ENCODE data around the gene AIF1L. TPM values are rescaled to one million over a fixed set of nuclear protein-coding genes. Genes with fewer than 3 reads are reported as not detected.
A peak's percentile ranks its signal among the peaks of the same experiment; 100 is the strongest.

The AIF1L gene
- total RNA-seq, 1 donor from 2014 or later, result 72.5 TPM

DNA sequence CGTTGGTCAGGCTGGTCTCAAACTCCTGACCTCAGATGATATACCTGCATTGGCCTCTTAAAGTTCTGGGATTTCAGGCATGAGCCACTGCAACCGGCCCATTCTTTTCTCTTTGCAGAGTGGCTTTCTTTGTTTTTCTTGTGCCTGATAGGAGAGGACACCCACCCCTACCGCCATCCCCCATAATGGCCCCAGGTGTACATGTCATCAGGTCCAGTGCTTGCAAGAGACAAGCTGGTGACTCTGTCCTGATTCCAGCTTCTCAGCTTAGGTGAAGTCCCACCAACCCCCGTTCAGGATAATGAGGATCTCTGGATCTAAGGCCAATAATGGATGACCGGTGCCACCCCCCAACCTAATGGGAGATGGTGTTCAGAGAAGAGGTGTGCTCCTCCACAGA lies 2.3 kb upstream of the AIF1L start:
- H3K36me3 Mint-ChIP-seq (ENCODE audit: insufficient read depth), result no peaks in the 10 kb centered on the region
- no peak for DNase-seq (ENCODE audit: low spot score, unreplicated experiment)
- no peaks in the 10 kb centered on the region for H3K9me3 Mint-ChIP-seq (ENCODE audit: low read depth)
- no peak overlapping the region for H3K4me3 Mint-ChIP-seq (ENCODE audit: low read depth)
- no peak overlapping the region for H3K27ac Mint-ChIP-seq
- TF ChIP-seq, protein P1, sequence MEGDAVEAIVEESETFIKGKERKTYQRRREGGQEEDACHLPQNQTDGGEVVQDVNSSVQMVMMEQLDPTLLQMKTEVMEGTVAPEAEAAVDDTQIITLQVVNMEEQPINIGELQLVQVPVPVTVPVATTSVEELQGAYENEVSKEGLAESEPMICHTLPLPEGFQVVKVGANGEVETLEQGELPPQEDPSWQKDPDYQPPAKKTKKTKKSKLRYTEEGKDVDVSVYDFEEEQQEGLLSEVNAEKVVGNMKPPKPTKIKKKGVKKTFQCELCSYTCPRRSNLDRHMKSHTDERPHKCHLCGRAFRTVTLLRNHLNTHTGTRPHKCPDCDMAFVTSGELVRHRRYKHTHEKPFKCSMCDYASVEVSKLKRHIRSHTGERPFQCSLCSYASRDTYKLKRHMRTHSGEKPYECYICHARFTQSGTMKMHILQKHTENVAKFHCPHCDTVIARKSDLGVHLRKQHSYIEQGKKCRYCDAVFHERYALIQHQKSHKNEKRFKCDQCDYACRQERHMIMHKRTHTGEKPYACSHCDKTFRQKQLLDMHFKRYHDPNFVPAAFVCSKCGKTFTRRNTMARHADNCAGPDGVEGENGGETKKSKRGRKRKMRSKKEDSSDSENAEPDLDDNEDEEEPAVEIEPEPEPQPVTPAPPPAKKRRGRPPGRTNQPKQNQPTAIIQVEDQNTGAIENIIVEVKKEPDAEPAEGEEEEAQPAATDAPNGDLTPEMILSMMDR (IDR thresholded peaks at IDR 0.05; ENCODE audit: unreplicated experiment), result no peak
- peaks cover 8% of the 10 kb centered on the region for H3K4me1 Mint-ChIP-seq (ENCODE audit: low read depth)
- H3K27me3 Mint-ChIP-seq, result peaks cover 18% of the 10 kb centered on the region

DNA sequence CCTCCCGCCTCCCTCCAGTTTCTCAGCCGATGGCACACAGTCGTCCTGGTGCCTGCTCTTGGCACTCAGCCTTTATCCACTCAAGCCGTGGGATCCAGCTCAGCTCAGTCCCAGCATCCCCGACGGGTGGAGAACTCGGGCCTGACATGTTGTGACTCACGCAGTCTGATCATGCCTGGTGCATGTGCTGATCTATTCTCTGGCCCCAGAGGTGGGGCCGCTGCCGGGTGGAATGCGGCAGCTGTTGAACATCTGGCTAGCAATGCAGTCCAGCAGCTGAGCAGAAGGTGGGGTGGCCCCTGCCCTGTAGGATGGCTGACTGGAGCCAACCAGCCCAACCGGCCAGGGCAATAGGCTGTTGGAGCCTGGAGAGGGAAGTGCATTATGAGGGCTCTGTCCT lies 1.7 kb upstream of the AIF1L start:
- TF ChIP-seq, protein P1 (IDR thresholded peaks at IDR 0.05; ENCODE audit: unreplicated experiment), result no peak
- Mint-ChIP-seq H3K36me3 (ENCODE audit: insufficient read depth) (no peaks in the 10 kb centered on the region), H3K4me1 (ENCODE audit: low read depth) (peaks cover 8% of the 10 kb centered on the region), H3K4me3 (ENCODE audit: low read depth) (peak overlapping the region; percentile 27), H3K27me3 (peaks cover 18% of the 10 kb centered on the region), H3K27ac (no peak overlapping the region), H3K9me3 (ENCODE audit: low read depth) (no peaks in the 10 kb centered on the region)
- DNase-seq (ENCODE audit: low spot score, unreplicated experiment), result no peak

DNA sequence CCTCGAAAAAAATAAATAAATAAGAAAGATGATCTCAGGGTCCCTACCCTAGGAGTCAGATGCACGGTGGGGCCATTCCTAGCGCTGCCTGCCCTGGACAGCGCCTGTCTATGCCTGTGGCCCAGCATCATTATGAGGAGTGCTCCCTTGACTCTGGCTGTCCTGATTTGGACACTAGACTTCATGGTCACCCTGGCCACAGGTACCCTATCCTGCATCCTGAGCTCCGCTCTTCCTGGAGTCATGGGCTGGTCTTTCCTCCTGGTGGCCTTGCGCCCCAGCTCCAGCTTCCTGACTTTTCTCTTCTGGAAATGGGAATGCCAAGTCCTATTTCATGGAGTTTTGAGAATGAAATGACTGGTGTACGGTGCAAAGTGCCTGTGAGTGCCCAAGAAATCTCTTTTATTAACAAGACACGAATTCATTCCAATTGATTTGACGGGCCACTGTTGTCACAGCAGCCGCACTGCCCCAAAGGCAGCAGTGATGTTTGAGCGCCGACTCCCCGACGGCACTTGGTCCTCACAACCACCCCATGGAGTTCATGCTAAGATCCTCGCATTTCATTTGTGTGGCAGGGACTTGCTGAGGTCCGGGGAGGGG lies 564 bp upstream of the AIF1L start:
- Mint-ChIP-seq H3K36me3 (ENCODE audit: insufficient read depth) (no peaks in the 10 kb centered on the region), H3K4me3 (ENCODE audit: low read depth) (peak overlapping the region; percentile 71), H3K4me1 (ENCODE audit: low read depth) (peaks cover 8% of the 10 kb centered on the region), H3K27ac (peak overlapping the region; percentile 36), H3K9me3 (ENCODE audit: low read depth) (no peaks in the 10 kb centered on the region), H3K27me3 (peaks cover 18% of the 10 kb centered on the region)
- TF ChIP-seq, protein P1 (IDR thresholded peaks at IDR 0.05; ENCODE audit: unreplicated experiment), result no peak
- DNase-seq (ENCODE audit: low spot score, unreplicated experiment), result no peak

DNA sequence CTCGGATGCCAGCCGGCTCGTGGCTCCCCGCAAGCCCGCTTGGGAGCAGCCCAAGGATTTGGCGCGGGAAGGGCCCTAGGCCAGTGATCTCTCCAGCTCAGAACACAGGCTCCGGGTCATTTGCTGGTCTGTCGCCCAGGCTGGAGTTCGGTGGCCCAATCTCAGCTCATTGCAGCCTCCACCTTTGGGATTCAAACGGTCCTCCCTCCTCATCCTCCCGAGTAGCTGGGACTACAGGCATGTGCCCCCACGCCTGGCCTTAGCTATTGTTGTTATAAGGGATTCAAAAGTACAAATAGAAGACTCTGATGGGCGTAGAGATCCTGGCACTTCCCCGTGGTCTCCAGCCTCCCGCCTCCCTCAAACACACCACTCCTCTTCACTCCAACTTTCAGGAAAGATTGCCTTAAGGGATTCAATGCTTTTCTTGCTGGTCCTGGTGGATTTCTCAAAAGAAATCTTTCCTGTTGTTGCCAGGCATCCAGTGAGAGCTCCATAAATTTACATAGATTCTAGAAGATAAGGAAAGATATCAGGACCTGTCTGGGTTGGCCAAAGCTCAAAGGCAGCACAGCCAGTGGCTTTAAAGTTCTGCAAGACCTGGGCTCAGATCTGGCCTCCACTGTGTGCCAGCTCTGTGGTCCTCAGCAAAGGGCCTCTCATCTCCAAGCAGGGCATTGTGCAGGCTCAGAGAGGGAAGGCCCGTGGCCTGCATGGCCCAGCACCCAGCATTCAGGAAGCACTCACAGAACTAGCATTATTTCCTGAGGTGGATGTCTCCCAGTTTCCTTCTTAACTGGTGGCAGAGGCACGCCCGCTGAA lies 1.0 kb downstream of the AIF1L start:
- H3K4me3 Mint-ChIP-seq (ENCODE audit: low read depth), result peak overlapping the region; percentile 80
- TF ChIP-seq, protein P1 (IDR thresholded peaks at IDR 0.05; ENCODE audit: unreplicated experiment), result no peak
- H3K9me3 Mint-ChIP-seq (ENCODE audit: low read depth), result no peaks in the 10 kb centered on the region
- DNase-seq (ENCODE audit: low spot score, unreplicated experiment), result no peak
- peaks cover 18% of the 10 kb centered on the region for H3K27me3 Mint-ChIP-seq
- H3K36me3 Mint-ChIP-seq (ENCODE audit: insufficient read depth), result no peaks in the 10 kb centered on the region
- H3K27ac Mint-ChIP-seq, result peak overlapping the region; percentile 78
- H3K4me1 Mint-ChIP-seq (ENCODE audit: low read depth), result peaks cover 8% of the 10 kb centered on the region

DNA sequence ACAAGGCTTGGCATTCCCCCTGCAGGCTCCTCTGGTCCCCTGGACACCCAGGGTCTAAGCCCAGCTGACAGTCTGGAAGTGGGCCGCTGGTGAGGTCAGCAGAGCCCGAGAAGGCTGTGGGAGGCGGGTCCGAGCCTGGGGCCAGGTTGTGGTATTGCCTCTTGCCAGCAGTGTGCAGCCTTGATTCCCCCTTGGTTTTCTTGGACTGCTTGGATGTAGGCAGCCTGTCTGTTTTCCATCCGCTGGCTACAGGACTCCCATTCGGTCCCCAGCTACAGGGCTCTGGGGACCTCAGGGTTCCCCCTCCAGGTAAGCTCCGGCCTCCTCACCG lies 1.6 kb downstream of the AIF1L start:
- peaks cover 8% of the 10 kb centered on the region for H3K4me1 Mint-ChIP-seq (ENCODE audit: low read depth)

More for the DNA sequence above, 1.6 kb downstream of the AIF1L start:
- Mint-ChIP-seq H3K27ac (no peak overlapping the region), H3K9me3 (ENCODE audit: low read depth) (no peaks in the 10 kb centered on the region), H3K27me3 (peaks cover 18% of the 10 kb centered on the region), H3K4me3 (ENCODE audit: low read depth) (peak overlapping the region; percentile 19), H3K36me3 (ENCODE audit: insufficient read depth) (no peaks in the 10 kb centered on the region)
- no peak for DNase-seq (ENCODE audit: low spot score, unreplicated experiment)
- TF ChIP-seq, protein P1 (IDR thresholded peaks at IDR 0.05; ENCODE audit: unreplicated experiment), result no peak
